Stomach (tissue), 4 donors: ENCODE results near the gene FADS3.

Experiments
- EP300 ChIP-seq: sonication (generic); formaldehyde crosslinking; IDR thresholded peaks from one replicate; pipeline ENCODE4 v1.6.1; 2017; ENCODE audit warnings: antibody characterized with exemption
- POLR2A ChIP-seq, 4 donors: fragments of 450-650 bp; IDR thresholded peaks; one replicate each; pipeline ENCODE4 v1.6.1; 2016; ENCODE audit warnings: antibody characterized with exemption in 4 of 4, control low read depth in 2 of 4, mild to moderate bottlenecking in 1 of 4, moderate library complexity in 1 of 4
- POLR2AphosphoS5 ChIP-seq, 3 donors: sonication (generic); formaldehyde crosslinking; IDR thresholded peaks; one replicate each; pipeline ENCODE4 v1.6.1; 2016; ENCODE audit warnings: antibody characterized with exemption in 3 of 3
- TF ChIP-seq, protein P1 (sequence below), 7 experiments: fragments of 450-650 bp in 4 of 7; fragments of 200-600 bp in 3 of 7; sonication (generic) in 3 of 7; IDR thresholded peaks; one replicate each; pipeline ENCODE4 v1.5.1; 2016 to 2019; ENCODE audit warnings: antibody characterized with exemption in 7 of 7, control low read depth in 2 of 7, mild to moderate bottlenecking in 1 of 7

DNA sequence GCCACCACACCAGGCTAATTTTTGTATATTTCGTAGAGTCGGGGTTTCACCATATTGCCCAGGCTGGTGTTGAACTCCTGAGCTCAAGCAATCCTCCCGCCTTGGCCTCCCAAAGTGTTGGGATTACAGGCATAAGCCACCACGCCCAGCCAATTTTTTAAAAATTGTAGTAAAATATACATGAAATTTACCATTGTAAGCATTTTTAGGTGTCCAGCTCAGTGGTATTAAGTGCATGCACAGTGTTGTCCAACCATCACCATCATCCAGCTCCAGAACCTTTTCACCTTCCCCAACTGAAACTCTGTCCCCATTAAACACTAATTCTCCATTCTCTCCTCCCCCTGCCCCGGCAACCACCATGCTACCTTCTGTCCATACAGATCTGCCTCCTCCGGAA lies 8.5 kb downstream of the FADS3 start:
- TF ChIP-seq, protein P1, sequence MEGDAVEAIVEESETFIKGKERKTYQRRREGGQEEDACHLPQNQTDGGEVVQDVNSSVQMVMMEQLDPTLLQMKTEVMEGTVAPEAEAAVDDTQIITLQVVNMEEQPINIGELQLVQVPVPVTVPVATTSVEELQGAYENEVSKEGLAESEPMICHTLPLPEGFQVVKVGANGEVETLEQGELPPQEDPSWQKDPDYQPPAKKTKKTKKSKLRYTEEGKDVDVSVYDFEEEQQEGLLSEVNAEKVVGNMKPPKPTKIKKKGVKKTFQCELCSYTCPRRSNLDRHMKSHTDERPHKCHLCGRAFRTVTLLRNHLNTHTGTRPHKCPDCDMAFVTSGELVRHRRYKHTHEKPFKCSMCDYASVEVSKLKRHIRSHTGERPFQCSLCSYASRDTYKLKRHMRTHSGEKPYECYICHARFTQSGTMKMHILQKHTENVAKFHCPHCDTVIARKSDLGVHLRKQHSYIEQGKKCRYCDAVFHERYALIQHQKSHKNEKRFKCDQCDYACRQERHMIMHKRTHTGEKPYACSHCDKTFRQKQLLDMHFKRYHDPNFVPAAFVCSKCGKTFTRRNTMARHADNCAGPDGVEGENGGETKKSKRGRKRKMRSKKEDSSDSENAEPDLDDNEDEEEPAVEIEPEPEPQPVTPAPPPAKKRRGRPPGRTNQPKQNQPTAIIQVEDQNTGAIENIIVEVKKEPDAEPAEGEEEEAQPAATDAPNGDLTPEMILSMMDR (IDR thresholded peaks at IDR 0.05), result no peak
- no peak for TF ChIP-seq POLR2AphosphoS5 (IDR thresholded peaks at IDR 0.05)
- no peak for TF ChIP-seq EP300
- no peak for TF ChIP-seq POLR2A (IDR thresholded peaks at IDR 0.05)
